CD14-positive monocyte (primary cell): ENCODE results near the gene RAVER1. TPM values are rescaled to one million over a fixed set of nuclear protein-coding genes. Genes with fewer than 3 reads are reported as not detected.
A peak's percentile ranks its signal among the peaks of the same experiment; 100 is the strongest.

ENCODE experiments used
- DNase-seq, 3 donors: peaks; one replicate each; pipeline ENCODE4 v3.0.0-alpha.2; 2011 to 2022
- H2AFZ ChIP-seq: 2 replicates; pipeline ENCODE4 v1.6.0; 2012; ENCODE audit warnings: mild to moderate bottlenecking, low read depth, low read length, inconsistent platforms; ENCODE audit not compliant: insufficient read depth, poor library complexity, severe bottlenecking
- H3K27ac ChIP-seq, 2 donors: 1 replicate in 1 of 2; 2 replicates in 1 of 2; pipeline ENCODE4 v1.5.1; 2012 to 2013; ENCODE audit warnings: low read length in 2 of 2, control low read depth in 1 of 2, inconsistent platforms in 1 of 2, low read depth in 1 of 2, mild to moderate bottlenecking in 1 of 2
- H3K27me3 ChIP-seq, 2 donors: one replicate each; pipeline versions ENCODE4 v1.6.0 to v1.6.1; 2011 to 2013; ENCODE audit warnings: low read length in 2 of 2; ENCODE audit not compliant: control insufficient read depth in 2 of 2, insufficient read depth in 2 of 2
- H3K36me3 ChIP-seq, 2 donors: replicated peaks in 1 of 2; 1 replicate in 1 of 2; 2 replicates in 1 of 2; pipeline versions ENCODE4 v1.5.1 to v1.6.1; 2012 to 2013; ENCODE audit warnings: low read length in 2 of 2, control low read depth in 1 of 2, inconsistent platforms in 1 of 2, mild to moderate bottlenecking in 1 of 2; ENCODE audit not compliant: insufficient read depth in 2 of 2, control insufficient read depth in 1 of 2
- H3K4me1 ChIP-seq, 2 donors: 1 replicate in 1 of 2; 2 replicates in 1 of 2; pipeline versions ENCODE4 v1.5.1 to v1.6.1; 2012 to 2013; ENCODE audit warnings: low read length in 2 of 2, control low read depth in 1 of 2, inconsistent platforms in 1 of 2, mild to moderate bottlenecking in 1 of 2, moderate library complexity in 1 of 2; ENCODE audit not compliant: insufficient read depth in 2 of 2, control insufficient read depth in 1 of 2
- H3K4me2 ChIP-seq: replicated peaks from 2 replicates; pipeline ENCODE3; 2012; ENCODE audit warnings: low read length, moderate library complexity, mild to moderate bottlenecking; ENCODE audit not compliant: poor library complexity, severe bottlenecking; ENCODE audit errors: extremely low read depth
- H3K4me3 ChIP-seq, 3 experiments: fragments of 200-600 bp in 1 of 3; sonication (generic) in 1 of 3; replicated peaks in 1 of 3; 1 replicate in 2 of 3; 2 replicates in 1 of 3; pipeline ENCODE4 v1.5.1; 2011 to 2013; ENCODE audit warnings: low read length in 3 of 3, mild to moderate bottlenecking in 3 of 3, control low read depth in 2 of 3, low read depth in 2 of 3, inconsistent platforms in 1 of 3, moderate library complexity in 1 of 3
- H3K79me2 ChIP-seq: 2 replicates; pipeline ENCODE4 v1.6.0; 2012; ENCODE audit warnings: mild to moderate bottlenecking, control low read depth, inconsistent platforms, low read length, moderate library complexity; ENCODE audit not compliant: insufficient read depth
- H3K9ac ChIP-seq: 2 replicates; pipeline ENCODE4 v1.6.0; 2017; ENCODE audit warnings: low read length, mild to moderate bottlenecking; ENCODE audit not compliant: insufficient read depth, poor library complexity, severe bottlenecking
- H3K9me3 ChIP-seq, 2 donors: replicated peaks in 1 of 2; 1 replicate in 1 of 2; 2 replicates in 1 of 2; pipeline versions ENCODE4 v1.5.1 to v1.6.1; 2012 to 2013; ENCODE audit warnings: low read length in 2 of 2, control low read depth in 1 of 2; ENCODE audit not compliant: control insufficient read depth in 1 of 2, insufficient read depth in 1 of 2
- H4K20me1 ChIP-seq: 2 replicates; pipeline ENCODE4 v1.6.0; 2012; ENCODE audit warnings: mild to moderate bottlenecking, low read length, control low read depth, moderate library complexity; ENCODE audit not compliant: insufficient read depth
- H3K27ac Mint-ChIP-seq, 7 donors: one replicate each; pipeline ENCODE4 v1.8.0; 2020; ENCODE audit warnings: mild to moderate bottlenecking in 7 of 7, mixed read lengths in 7 of 7, moderate library complexity in 6 of 7, inconsistent platforms in 2 of 7
- H3K27me3 Mint-ChIP-seq, 3 donors: one replicate each; pipeline ENCODE4 v1.8.0; 2021 to 2022; ENCODE audit warnings: low read depth in 3 of 3, mild to moderate bottlenecking in 3 of 3, mixed read lengths in 3 of 3, moderate library complexity in 3 of 3, inconsistent platforms in 1 of 3
- H3K36me3 Mint-ChIP-seq, 2 donors: one replicate each; pipeline ENCODE4 v1.8.0; 2020; ENCODE audit warnings: mixed read lengths in 2 of 2, inconsistent platforms in 1 of 2, mild to moderate bottlenecking in 1 of 2
- H3K4me1 Mint-ChIP-seq: one replicate; pipeline ENCODE4 v1.8.0; 2020; ENCODE audit warnings: mild to moderate bottlenecking, mixed read lengths
- H3K4me3 Mint-ChIP-seq, 2 donors: one replicate each; pipeline ENCODE4 v1.8.0; 2020; ENCODE audit warnings: mild to moderate bottlenecking in 2 of 2, mixed read lengths in 2 of 2, moderate library complexity in 1 of 2
- H3K9me3 Mint-ChIP-seq, 7 donors: one replicate each; pipeline ENCODE4 v1.8.0; 2020 to 2022; ENCODE audit warnings: mixed read lengths in 7 of 7, mild to moderate bottlenecking in 6 of 7, moderate library complexity in 6 of 7, inconsistent platforms in 2 of 7
- CTCF ChIP-seq: fragments of 200-600 bp; IDR thresholded peaks from one replicate; pipeline ENCODE4 v1.8.0; 2022; ENCODE audit warnings: antibody characterized with exemption, mild to moderate bottlenecking
- WGBS: methylation state at CpG from one replicate; pipeline ENCODE4 v1.1.5; 2013; ENCODE audit warnings: missing lambda C conversion rate; ENCODE audit not compliant: insufficient coverage; 5-methylcytosine and 5-hydroxymethylcytosine counted together
- intact Hi-C, 2 donors: fragments of 100-400 bp; cut with micrococcal nuclease; formaldehyde crosslinking; loops; one replicate each; pipeline versions ENCODE4 v1.15.0 to v1.15.1; 2023
- polyA plus RNA-seq, 3 donors: library from polyadenylated mRNA; depleted of rRNA in 1 of 3; unstranded in 2 of 3; stranded (reverse) in 1 of 3; fragments of 300-500 nt in 2 of 3; fragments of >200 nt in 1 of 3; fragmentation: Illumina TruSeq in 2 of 3; gene quantifications; 1 replicate in 2 of 3; 2 replicates in 1 of 3; pipeline ENCODE4 v1.2.3, GENCODE V29; 2012 to 2021

Gene RAVER1
- polyA plus RNA-seq, 3 donors, result 6.0 to 20.7 (median 9.0) TPM

GRCh38 chr19:10363789-10364281, 30.5 kb upstream of the RAVER1 start:
- Histone ChIP-seq H3K9me3 (no peaks in the 10 kb centered on the region), H4K20me1 (peaks cover 70% of the 10 kb centered on the region), H3K36me3 (peaks cover 86 to 100% of the 10 kb centered on the region in 2 donors), H2AFZ (no peak overlapping the region), H3K4me1 (no peaks in the 10 kb centered on the region), H3K79me2 (peaks cover 38% of the 10 kb centered on the region), H3K27me3 (no peaks in the 10 kb centered on the region), H3K27ac (no peak overlapping the region), H3K4me3 (no peak overlapping the region), H3K4me2 (no peak overlapping the region), H3K9ac (no peak overlapping the region)
- no peak for TF ChIP-seq CTCF
- no peak for DNase-seq
- no peaks in the 10 kb centered on the region for H3K9me3 Mint-ChIP-seq
- peaks cover 0 to 2% (median 2%) of the 10 kb centered on the region in 3 donors for H3K27me3 Mint-ChIP-seq
- H3K27ac Mint-ChIP-seq, result peak overlapping the region in 1 of 7 donors; percentile 69
- peaks cover 82 to 100% of the 10 kb centered on the region in 2 donors for H3K36me3 Mint-ChIP-seq
- H3K4me3 Mint-ChIP-seq, result no peak overlapping the region
- 97% methylated on average over 12 of the region's 12 CpGs for WGBS
- H3K4me1 Mint-ChIP-seq, result no peaks in the 10 kb centered on the region
- intact Hi-C loops, result no loop called here

GRCh38 chr19:10362259-10362658, 28.9 kb upstream of the RAVER1 start:
- H3K27me3 Mint-ChIP-seq, result peaks cover 0 to 2% (median 2%) of the 10 kb centered on the region in 3 donors
- H3K4me1 ChIP-seq, result no peaks in the 10 kb centered on the region
- intact Hi-C loops, result no loop called here
- no peak overlapping the region for H3K4me2 ChIP-seq
- no peak overlapping the region for H3K4me3 ChIP-seq
- H3K4me1 Mint-ChIP-seq, result no peaks in the 10 kb centered on the region
- no peak overlapping the region for H3K4me3 Mint-ChIP-seq
- peak overlapping the region in 2 of 7 donors; percentile 1 to 30 for H3K27ac Mint-ChIP-seq
- peaks cover 79 to 98% of the 10 kb centered on the region in 2 donors for H3K36me3 Mint-ChIP-seq
- H3K27me3 ChIP-seq, result no peaks in the 10 kb centered on the region
- H3K79me2 ChIP-seq, result peaks cover 27% of the 10 kb centered on the region
- no peak overlapping the region for H3K27ac ChIP-seq
- H3K36me3 ChIP-seq, result peaks cover 89 to 99% of the 10 kb centered on the region in 2 donors
- H3K9me3 Mint-ChIP-seq, result no peaks in the 10 kb centered on the region
- no peak overlapping the region for H3K9ac ChIP-seq
- no peak overlapping the region for H2AFZ ChIP-seq
- no peaks in the 10 kb centered on the region for H3K9me3 ChIP-seq
- WGBS, result 99% methylated on average over 16 of the region's 18 CpGs
- DNase-seq, result no peak
- peaks cover 58% of the 10 kb centered on the region for H4K20me1 ChIP-seq
- no peak for TF ChIP-seq CTCF
